GM12872 (cell line): ENCODE results near the gene NAP1L4.

ENCODE experiments used
- CTCF ChIP-seq: IDR thresholded peaks from 3 replicates; pipeline ENCODE4 v1.5.1; 2011; ENCODE audit warnings: low read depth, mild to moderate bottlenecking, low read length, moderate library complexity; ENCODE audit not compliant: insufficient read depth

Gene NAP1L4

GRCh38 chr11:2924821-2925675 lies 67.1 kb downstream of the NAP1L4 start:
- TF ChIP-seq CTCF, result no peak

GRCh38 chr11:2924381-2924780 lies 67.7 kb downstream of the NAP1L4 start:
- no peak for TF ChIP-seq CTCF

- no peak for TF ChIP-seq CTCF
Observed at GRCh38 chr11:2923446-2924375, 68.4 kb downstream of the NAP1L4 start.

GRCh38 chr11:2922655-2923054 lies 69.5 kb downstream of the NAP1L4 start:
- TF ChIP-seq CTCF, result no peak

- TF ChIP-seq CTCF, result no peak
Observed at GRCh38 chr11:2921742-2922493, 70.2 kb downstream of the NAP1L4 start.

DNA sequence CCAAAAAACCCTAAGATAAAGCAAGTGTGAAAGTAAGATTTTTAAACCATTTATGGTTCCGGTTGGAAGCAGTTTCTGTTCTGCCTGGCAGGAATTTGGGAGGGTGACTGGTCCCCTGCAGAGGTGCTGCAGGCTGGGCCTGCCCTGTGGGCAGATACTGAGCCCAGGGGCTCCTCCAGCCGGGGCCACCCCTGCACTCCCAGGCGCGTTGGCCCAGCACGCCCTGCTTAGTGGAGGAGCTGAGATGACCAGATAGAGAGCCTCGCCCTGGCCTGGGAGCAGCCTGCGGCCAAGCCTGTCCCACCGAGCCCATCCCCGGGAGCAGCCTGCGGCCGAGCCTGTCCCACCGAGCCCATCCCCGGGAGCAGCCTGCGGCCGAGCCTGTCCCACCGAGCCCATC lies 70.9 kb downstream of the NAP1L4 start:
- no peak for TF ChIP-seq CTCF

- no peak for TF ChIP-seq CTCF
Observed at GRCh38 chr11:2920343-2920742, 71.8 kb downstream of the NAP1L4 start.
